ENCODE data around the gene CT45A8.
A peak's percentile ranks its signal among the peaks of the same experiment; 100 is the strongest.
"Not testable (repeated sequence)": the region's sequence is repeated elsewhere in the genome, so short reads cannot be mapped to it uniquely, and the experiment has no call there.

CT45A8 gene

GRCh38 chrX:135854438-135854837, at the start of gene CT45A8:
Gene CT45A8 (minus strand): TSS chrX:135854538. CDS start chrX:135850783, 3,755 bp downstream.
- DNase-seq = not testable (repeated sequence)

GRCh38 chrX:135893294-135893817, 39.0 kb upstream of the CT45A8 start, which contains the start of the genes CT45A10 and SAGE1:
Gene CT45A10 (minus strand): TSS chrX:135893444. CDS start chrX:135885344, 8,100 bp downstream.
Gene SAGE1 (plus strand): TSS chrX:135893716. CDS start chrX:135896243, 2,527 bp downstream.
- no peak for DNase-seq

GRCh38 chrX:135892781-135893180, 38.4 kb upstream of the CT45A8 start:
- DNase-seq = no peak

- no peak for DNase-seq
Observed at GRCh38 chrX:135890087-135890585, 35.8 kb upstream of the CT45A8 start.

GRCh38 chrX:135888976-135889375, 34.6 kb upstream of the CT45A8 start:
- peak in 1 of 2 experiments; percentile 40 for DNase-seq

- not testable (repeated sequence) for DNase-seq
Observed at GRCh38 chrX:135888230-135888629, 33.9 kb upstream of the CT45A8 start.

- DNase-seq = not testable (repeated sequence)
Observed at GRCh38 chrX:135882741-135883140, 28.4 kb upstream of the CT45A8 start.

GRCh38 chrX:135871712-135872111, 17.4 kb upstream of the CT45A8 start, which contains the start of gene CT45A9:
Gene CT45A9 (minus strand): TSS chrX:135871812. CDS start chrX:135868061, 3,751 bp downstream.
- not testable (repeated sequence) for DNase-seq

- DNase-seq = not testable (repeated sequence)
Observed at GRCh38 chrX:135837180-135837579, 17.2 kb downstream of the CT45A8 start, which contains the start of gene CT45A7. Gene CT45A7 (minus strand): TSS chrX:135837280. CDS start chrX:135833533, 3,747 bp downstream.

- not testable (repeated sequence) for DNase-seq
Observed at GRCh38 chrX:135819912-135820311, 34.4 kb downstream of the CT45A8 start, which contains the start of gene CT45A2. Gene CT45A2 (minus strand): TSS chrX:135820012. CDS start chrX:135816265, 3,747 bp downstream.

- DNase-seq = not testable (repeated sequence)
Observed at GRCh38 chrX:135802687-135803086, 51.7 kb downstream of the CT45A8 start, which contains the start of gene CT45A6. Gene CT45A6 (minus strand): TSS chrX:135802787. CDS start chrX:135798993, 3,794 bp downstream.
